ENCODE measurements around the gene UNKL. TPM values are rescaled to one million over a fixed set of nuclear protein-coding genes. Genes with fewer than 3 reads are reported as not detected.
"Not testable (repeated sequence)": the region's sequence is repeated elsewhere in the genome, so short reads cannot be mapped to it uniquely, and the experiment has no call there.

Gene UNKL
- polyA plus RNA-seq, 1 donor: 21.9 TPM

DNA sequence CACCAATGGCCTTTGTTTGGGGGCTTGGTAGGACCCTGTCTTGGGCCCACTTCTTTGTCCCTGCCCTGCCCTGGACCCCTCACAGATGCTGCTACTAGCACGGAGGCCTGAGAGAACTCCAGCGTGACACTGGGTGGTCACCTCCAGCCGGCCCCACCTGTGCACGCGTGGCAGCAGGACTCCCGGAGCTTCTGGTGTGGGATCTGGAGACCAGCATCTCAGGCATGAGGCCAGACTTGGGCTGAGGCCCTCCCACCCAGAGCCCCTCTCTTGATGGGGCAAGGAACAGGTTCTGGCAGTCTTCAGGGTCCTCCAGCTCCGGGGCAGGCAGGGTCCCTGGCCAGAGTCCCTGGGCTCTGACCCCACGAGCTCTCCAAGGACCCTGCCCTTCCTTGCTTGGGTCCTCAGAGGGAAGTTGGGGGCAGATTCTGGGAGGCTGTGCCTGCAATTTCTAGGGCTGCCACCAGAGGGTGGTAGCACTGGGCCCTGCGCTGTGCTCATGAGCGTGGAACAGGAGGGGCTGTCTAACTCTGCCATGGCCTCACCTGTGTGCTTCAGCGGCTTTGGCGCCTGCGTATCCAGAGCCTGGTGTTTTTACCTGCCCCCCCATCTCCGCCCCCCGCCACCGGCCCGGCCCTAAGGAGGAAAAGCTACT is 84.1 kb downstream of the UNKL start:
- Histone ChIP-seq H3K27ac (ENCODE audit: low read length) (no peak overlapping the region), H3K4me1 (ENCODE audit: control insufficient read depth, insufficient read depth, low read length) (peaks cover 26% of the 10 kb centered on the region), H3K27me3 (ENCODE audit: control insufficient read depth, insufficient read depth, low read length) (peaks cover 50% of the 10 kb centered on the region), H3K9me3 (ENCODE audit: control insufficient read depth, low read depth, low read length) (peaks cover 28% of the 10 kb centered on the region), H3K36me3 (ENCODE audit: control insufficient read depth, insufficient read depth, low read length) (peaks cover 6% of the 10 kb centered on the region), H3K4me3 (ENCODE audit: low read length) (no peak overlapping the region)
- DNase-seq: no peak
- WGBS (ENCODE audit: insufficient coverage, low lambda C conversion rate): no CpG with 5 or more reads among the region's 17 CpGs

DNA sequence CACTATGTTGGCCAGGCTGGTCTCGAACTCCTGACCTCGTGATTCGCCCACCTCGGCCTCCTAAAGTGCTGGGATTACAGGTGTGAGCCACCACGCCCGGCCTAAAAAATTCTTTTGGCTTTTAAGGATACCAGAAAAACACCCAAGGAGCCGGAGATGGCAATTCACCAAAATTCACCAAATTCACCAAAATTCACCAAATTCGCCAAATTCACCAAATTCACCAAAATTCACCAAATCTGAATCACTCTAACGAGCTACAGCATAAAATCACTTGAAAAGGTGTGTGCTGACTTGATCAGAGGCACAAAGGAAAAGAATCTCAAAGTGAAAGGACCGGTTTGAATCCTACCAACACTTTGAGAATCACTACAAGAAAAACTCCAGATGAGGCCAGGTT is 85.5 kb downstream of the UNKL start:
- no CpG with 5 or more reads among the region's 10 CpGs for WGBS (ENCODE audit: insufficient coverage, low lambda C conversion rate)
- Histone ChIP-seq H3K4me1 (ENCODE audit: control insufficient read depth, insufficient read depth, low read length) (peaks cover 22% of the 10 kb centered on the region), H3K27me3 (ENCODE audit: control insufficient read depth, insufficient read depth, low read length) (peaks cover 36% of the 10 kb centered on the region)

DNA sequence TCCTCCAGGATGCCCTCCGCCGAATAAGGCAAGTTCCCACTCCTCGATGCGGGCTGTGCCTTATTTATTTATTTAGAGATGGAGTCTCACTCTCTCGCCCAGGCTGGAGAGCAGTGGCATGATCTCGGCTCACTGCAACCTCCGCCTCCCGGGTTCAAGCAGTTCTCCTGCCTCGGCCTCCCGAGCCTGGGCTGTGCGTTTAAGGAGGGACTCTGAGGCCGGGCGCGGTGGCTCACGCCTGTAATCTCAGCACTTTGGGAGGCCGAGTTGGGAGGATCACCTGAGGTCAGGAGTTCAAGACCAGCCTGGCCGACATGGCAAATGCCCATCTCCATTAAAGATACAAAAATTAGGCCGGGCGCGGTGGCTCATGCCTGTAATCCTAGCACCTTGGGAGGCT is 86.4 kb downstream of the UNKL start:
- H3K4me3 ChIP-seq (ENCODE audit: low read length); DNase-seq; H3K27ac ChIP-seq (ENCODE audit: low read length): not testable (repeated sequence)
- H3K9me3 ChIP-seq (ENCODE audit: control insufficient read depth, low read depth, low read length): peaks cover 16% of the 10 kb centered on the region
- H3K27me3 ChIP-seq (ENCODE audit: control insufficient read depth, insufficient read depth, low read length): peaks cover 30% of the 10 kb centered on the region
- H3K36me3 ChIP-seq (ENCODE audit: control insufficient read depth, insufficient read depth, low read length): peaks cover 28% of the 10 kb centered on the region
- H3K4me1 ChIP-seq (ENCODE audit: control insufficient read depth, insufficient read depth, low read length): peaks cover 22% of the 10 kb centered on the region
- WGBS (ENCODE audit: insufficient coverage, low lambda C conversion rate): 73% methylated on average over 2 of the region's 20 CpGs

More for the DNA sequence above, 85.5 kb downstream of the UNKL start:
- not testable (repeated sequence) for H3K4me3 ChIP-seq (ENCODE audit: low read length); H3K27ac ChIP-seq (ENCODE audit: low read length); DNase-seq
- Histone ChIP-seq H3K36me3 (ENCODE audit: control insufficient read depth, insufficient read depth, low read length) (peaks cover 19% of the 10 kb centered on the region), H3K9me3 (ENCODE audit: control insufficient read depth, low read depth, low read length) (peaks cover 20% of the 10 kb centered on the region)

DNA sequence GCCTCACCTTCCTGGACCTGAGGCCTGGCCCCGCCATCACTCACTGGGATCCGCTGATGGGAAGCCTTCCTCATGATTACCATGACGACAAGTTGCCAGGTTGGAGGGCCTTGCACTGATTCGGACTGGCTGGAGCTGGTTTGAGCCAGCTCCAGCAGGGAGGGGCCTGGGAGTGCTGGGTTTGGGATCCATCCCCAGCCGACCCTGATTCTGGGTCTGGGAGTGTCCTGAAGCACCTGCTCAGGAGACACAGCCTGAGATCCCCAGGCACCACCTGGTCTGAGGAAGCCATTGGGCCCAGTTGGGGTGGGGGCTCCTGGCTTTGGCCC is 86.9 kb downstream of the UNKL start:
- peaks cover 30% of the 10 kb centered on the region for H3K36me3 ChIP-seq (ENCODE audit: control insufficient read depth, insufficient read depth, low read length)
- peaks cover 25% of the 10 kb centered on the region for H3K27me3 ChIP-seq (ENCODE audit: control insufficient read depth, insufficient read depth, low read length)
- H3K27ac ChIP-seq (ENCODE audit: low read length): no peak overlapping the region
- peaks cover 12% of the 10 kb centered on the region for H3K9me3 ChIP-seq (ENCODE audit: control insufficient read depth, low read depth, low read length)
- H3K4me1 ChIP-seq (ENCODE audit: control insufficient read depth, insufficient read depth, low read length): peaks cover 17% of the 10 kb centered on the region
- no peak overlapping the region for H3K4me3 ChIP-seq (ENCODE audit: low read length)
- no CpG with 5 or more reads among the region's 5 CpGs for WGBS (ENCODE audit: insufficient coverage, low lambda C conversion rate)
- no peak for DNase-seq

DNA sequence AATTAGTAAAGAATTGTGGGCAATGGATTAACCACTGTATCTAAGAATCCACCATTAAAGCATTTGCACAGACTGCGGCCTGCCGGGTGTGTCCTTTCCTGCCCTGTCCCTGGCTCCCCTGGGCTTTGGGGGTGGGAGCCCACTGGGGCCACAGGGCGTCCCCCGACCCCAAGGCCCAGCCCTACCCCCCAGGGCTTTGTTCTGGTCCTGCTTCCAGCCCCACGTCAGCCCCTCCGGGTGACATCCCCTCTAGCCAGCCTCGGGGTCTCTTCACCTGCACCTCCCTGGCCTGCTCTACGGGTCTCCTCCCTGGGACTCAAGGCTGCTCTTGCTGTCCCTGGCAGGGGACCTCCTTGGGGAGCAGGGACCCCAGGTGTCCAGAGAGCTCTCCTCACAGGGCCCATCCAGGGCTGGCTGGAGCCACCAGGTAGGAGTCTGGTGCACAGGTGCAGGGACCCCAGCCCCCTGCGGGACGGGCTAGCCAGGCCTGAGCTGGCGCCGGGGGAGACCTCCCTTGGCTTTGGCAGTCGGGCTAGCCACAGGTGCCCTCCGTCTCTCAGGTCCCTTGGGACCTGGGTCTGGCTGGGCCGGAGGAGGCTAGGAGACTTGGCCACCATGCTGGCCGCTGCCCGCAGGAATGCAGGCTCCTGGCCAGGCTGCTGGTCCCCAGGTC is 87.4 kb downstream of the UNKL start:
- Histone ChIP-seq H3K27ac (ENCODE audit: low read length) (no peak overlapping the region), H3K4me1 (ENCODE audit: control insufficient read depth, insufficient read depth, low read length) (peaks cover 12% of the 10 kb centered on the region), H3K27me3 (ENCODE audit: control insufficient read depth, insufficient read depth, low read length) (peaks cover 20% of the 10 kb centered on the region), H3K4me3 (ENCODE audit: low read length) (no peak overlapping the region), H3K9me3 (ENCODE audit: control insufficient read depth, low read depth, low read length) (peaks cover 8% of the 10 kb centered on the region), H3K36me3 (ENCODE audit: control insufficient read depth, insufficient read depth, low read length) (peaks cover 32% of the 10 kb centered on the region)
- WGBS (ENCODE audit: insufficient coverage, low lambda C conversion rate): no CpG with 5 or more reads among the region's 17 CpGs
- DNase-seq: no peak

DNA sequence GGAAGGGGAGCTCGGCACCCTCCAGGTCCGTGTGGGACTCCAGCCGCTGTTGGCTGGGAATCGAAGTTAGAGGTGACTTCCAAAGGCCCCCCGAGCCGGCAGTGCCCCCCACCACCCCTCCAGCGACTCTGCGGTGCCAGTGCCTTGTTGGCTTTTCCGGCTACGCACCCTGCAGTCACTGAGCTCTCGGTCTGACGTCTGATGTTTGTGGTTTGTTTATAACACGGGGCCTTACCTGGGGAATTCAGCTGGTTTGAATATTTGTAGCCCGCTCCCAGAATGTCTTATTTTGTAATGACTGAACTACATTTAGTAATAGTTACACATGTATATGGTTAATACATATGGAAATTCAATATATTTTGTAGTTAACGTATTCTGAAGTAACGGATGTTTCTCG is 88.1 kb downstream of the UNKL start:
- H3K9me3 ChIP-seq (ENCODE audit: control insufficient read depth, low read depth, low read length): peaks cover 8% of the 10 kb centered on the region
- peaks cover 13% of the 10 kb centered on the region for H3K27me3 ChIP-seq (ENCODE audit: control insufficient read depth, insufficient read depth, low read length)
- no peak for DNase-seq
- peaks cover 5% of the 10 kb centered on the region for H3K4me1 ChIP-seq (ENCODE audit: control insufficient read depth, insufficient read depth, low read length)
- WGBS (ENCODE audit: insufficient coverage, low lambda C conversion rate): 87% methylated on average over 3 of the region's 17 CpGs
- no peak overlapping the region for H3K4me3 ChIP-seq (ENCODE audit: low read length)
- H3K27ac ChIP-seq (ENCODE audit: low read length): no peak overlapping the region
- peaks cover 38% of the 10 kb centered on the region for H3K36me3 ChIP-seq (ENCODE audit: control insufficient read depth, insufficient read depth, low read length)

DNA sequence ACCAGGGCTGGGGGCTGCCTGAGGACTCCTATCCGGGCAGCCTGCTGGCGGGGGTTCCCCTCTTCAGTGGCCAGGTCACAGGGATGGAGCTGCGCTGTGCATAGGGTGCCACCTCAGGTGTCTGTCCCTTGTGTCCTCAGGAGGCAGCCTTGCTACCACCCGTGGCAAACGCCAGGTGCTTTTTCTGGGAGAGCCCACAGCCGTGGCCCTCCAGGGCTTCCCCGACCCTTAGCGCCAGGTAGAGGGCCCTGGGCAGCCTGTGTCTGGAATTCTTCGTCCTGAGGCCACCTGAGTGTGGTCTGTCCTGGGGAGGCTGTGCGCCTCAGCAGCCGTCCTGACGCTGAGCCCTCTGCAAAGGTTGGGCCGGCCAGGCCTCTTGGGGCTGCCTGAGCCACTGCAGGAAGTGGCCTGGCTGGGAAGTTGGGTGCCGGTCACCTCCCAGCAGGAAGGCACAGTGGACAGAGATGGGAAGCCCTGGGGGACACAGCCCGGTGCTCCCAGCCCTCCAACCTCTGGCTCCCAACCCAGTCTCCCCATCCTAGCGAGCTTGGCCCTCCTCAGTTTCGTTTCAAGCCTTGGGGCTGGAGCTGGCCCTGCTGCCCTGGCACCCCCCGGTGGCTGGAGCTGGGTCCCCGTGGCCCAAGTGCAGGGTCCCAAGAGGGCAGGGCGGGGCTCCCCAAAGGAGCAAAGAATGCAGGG is 88.7 kb downstream of the UNKL start:
- H3K4me1 ChIP-seq (ENCODE audit: control insufficient read depth, insufficient read depth, low read length): no peaks in the 10 kb centered on the region
- DNase-seq: no peak
- H3K4me3 ChIP-seq (ENCODE audit: low read length): no peak overlapping the region
- H3K9me3 ChIP-seq (ENCODE audit: control insufficient read depth, low read depth, low read length): peaks cover 8% of the 10 kb centered on the region
- H3K27ac ChIP-seq (ENCODE audit: low read length): no peak overlapping the region
- H3K36me3 ChIP-seq (ENCODE audit: control insufficient read depth, insufficient read depth, low read length): peaks cover 43% of the 10 kb centered on the region
- peaks cover 7% of the 10 kb centered on the region for H3K27me3 ChIP-seq (ENCODE audit: control insufficient read depth, insufficient read depth, low read length)
- WGBS (ENCODE audit: insufficient coverage, low lambda C conversion rate): no CpG with 5 or more reads among the region's 20 CpGs

DNA sequence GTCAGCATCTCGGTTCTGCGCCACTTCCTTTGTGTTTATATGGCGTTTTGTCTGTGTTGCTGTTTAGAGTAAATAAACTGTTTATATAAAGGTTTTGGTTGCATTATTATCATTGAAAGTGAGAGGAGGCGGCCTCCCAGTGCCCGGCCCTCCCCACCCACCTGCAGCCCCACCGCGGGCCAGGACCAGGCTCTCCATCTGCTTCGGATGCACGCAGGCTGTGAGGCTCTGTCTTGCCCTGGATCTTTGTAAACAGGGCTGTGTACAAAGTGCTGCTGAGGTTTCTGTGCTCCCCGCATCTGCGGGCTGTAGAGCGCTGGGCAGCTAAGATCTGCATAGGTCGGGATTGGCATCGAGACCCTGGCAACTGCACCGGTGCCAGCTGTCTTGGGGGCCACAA is 89.2 kb downstream of the UNKL start:
- Histone ChIP-seq H3K36me3 (ENCODE audit: control insufficient read depth, insufficient read depth, low read length) (peaks cover 49% of the 10 kb centered on the region), H3K9me3 (ENCODE audit: control insufficient read depth, low read depth, low read length) (peaks cover 4% of the 10 kb centered on the region), H3K27ac (ENCODE audit: low read length) (no peak overlapping the region), H3K4me1 (ENCODE audit: control insufficient read depth, insufficient read depth, low read length) (no peaks in the 10 kb centered on the region), H3K27me3 (ENCODE audit: control insufficient read depth, insufficient read depth, low read length) (peaks cover 3% of the 10 kb centered on the region), H3K4me3 (ENCODE audit: low read length) (no peak overlapping the region)
- WGBS (ENCODE audit: insufficient coverage, low lambda C conversion rate): no CpG with 5 or more reads among the region's 15 CpGs
- no peak for DNase-seq

DNA sequence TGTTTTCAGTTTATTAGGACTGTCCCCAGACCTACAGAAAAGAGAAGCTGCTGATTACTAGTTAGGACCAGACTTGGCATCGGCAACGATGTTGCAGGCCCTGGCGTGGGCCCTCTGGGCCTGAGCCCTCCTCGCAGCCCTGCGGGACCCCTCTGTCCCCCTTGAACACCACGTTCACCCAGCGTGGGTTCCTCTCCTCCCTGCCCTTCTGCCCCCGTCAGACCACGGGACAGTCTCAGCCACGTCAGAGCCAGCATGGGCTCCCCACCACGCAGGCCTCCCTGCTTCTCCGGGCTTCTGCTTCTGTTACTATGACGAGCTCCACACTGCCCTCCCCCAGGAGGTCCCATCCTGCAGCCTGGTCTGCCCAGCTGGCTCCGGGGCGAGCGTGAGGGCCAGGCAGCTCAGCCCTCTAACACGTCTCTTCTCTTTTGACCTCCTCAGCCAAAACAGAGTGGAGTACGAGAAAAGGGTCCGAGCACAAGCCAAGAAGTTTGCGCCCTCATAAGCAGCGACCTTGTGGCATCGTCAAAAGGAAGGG is 90.1 kb downstream of the UNKL start:
- H3K27ac ChIP-seq (ENCODE audit: low read length): no peak overlapping the region
- H3K4me3 ChIP-seq (ENCODE audit: low read length): no peak overlapping the region
- H3K27me3 ChIP-seq (ENCODE audit: control insufficient read depth, insufficient read depth, low read length): no peaks in the 10 kb centered on the region
- peaks cover 58% of the 10 kb centered on the region for H3K36me3 ChIP-seq (ENCODE audit: control insufficient read depth, insufficient read depth, low read length)
- no CpG with 5 or more reads among the region's 22 CpGs for WGBS (ENCODE audit: insufficient coverage, low lambda C conversion rate)
- H3K9me3 ChIP-seq (ENCODE audit: control insufficient read depth, low read depth, low read length): no peaks in the 10 kb centered on the region
- H3K4me1 ChIP-seq (ENCODE audit: control insufficient read depth, insufficient read depth, low read length): no peaks in the 10 kb centered on the region
- DNase-seq: no peak

DNA sequence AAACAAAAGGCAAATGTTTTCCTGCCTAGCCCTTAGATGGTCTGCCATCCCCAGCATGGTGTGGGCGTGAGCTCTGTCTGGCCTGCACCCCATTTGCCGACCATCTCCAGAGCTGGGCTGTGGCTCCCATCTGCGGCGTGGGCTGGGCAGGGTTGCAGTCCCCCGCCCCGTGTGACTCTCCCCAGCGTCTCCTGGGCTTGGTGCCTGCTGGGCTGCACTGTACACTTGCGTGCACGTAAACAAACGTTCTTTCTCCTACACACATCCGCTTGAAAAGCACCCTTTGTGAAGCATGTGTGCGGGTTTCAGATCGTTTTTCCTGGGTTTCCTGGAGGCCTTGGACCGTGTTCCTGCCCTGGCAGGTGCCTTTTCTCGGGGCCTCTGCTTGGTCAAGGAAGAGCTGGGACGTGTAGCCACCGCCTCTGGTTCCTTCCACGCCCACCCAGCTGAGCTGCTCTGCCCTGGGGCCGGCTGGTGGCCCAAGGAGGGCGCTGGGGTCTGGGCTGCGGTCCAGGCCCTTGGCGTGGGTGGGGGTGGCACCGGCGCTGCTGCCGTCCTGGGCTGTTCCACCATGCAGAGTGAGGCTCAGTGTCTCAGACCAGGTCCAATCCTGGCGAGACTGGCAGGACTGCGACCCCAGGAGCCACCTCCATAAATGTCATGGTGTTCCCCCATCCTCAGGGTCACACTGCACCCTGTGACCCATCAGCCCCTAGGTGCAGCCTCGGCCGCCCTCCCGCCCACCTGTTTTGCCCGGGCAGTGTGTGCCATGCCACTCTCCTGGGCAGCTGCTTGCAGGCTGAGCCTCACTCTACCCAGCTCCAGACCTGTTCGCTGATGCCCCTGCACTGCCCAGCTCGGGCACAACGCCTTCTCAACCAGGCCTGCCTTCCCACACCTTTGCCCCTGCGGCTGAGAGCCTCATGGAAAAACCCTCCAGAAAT is 90.9 kb downstream of the UNKL start:
- WGBS (ENCODE audit: insufficient coverage, low lambda C conversion rate): no CpG with 5 or more reads among the region's 35 CpGs
- H3K36me3 ChIP-seq (ENCODE audit: control insufficient read depth, insufficient read depth, low read length): peaks cover 66% of the 10 kb centered on the region
- no peaks in the 10 kb centered on the region for H3K27me3 ChIP-seq (ENCODE audit: control insufficient read depth, insufficient read depth, low read length)
- DNase-seq: no peak
- H3K4me3 ChIP-seq (ENCODE audit: low read length): no peak overlapping the region
- peaks cover 2% of the 10 kb centered on the region for H3K9me3 ChIP-seq (ENCODE audit: control insufficient read depth, low read depth, low read length)
- no peaks in the 10 kb centered on the region for H3K4me1 ChIP-seq (ENCODE audit: control insufficient read depth, insufficient read depth, low read length)
- no peak overlapping the region for H3K27ac ChIP-seq (ENCODE audit: low read length)

All from large intestine (tissue), 3 donors.